ENCODE measurements around the gene LPO.

The LPO gene

DNA sequence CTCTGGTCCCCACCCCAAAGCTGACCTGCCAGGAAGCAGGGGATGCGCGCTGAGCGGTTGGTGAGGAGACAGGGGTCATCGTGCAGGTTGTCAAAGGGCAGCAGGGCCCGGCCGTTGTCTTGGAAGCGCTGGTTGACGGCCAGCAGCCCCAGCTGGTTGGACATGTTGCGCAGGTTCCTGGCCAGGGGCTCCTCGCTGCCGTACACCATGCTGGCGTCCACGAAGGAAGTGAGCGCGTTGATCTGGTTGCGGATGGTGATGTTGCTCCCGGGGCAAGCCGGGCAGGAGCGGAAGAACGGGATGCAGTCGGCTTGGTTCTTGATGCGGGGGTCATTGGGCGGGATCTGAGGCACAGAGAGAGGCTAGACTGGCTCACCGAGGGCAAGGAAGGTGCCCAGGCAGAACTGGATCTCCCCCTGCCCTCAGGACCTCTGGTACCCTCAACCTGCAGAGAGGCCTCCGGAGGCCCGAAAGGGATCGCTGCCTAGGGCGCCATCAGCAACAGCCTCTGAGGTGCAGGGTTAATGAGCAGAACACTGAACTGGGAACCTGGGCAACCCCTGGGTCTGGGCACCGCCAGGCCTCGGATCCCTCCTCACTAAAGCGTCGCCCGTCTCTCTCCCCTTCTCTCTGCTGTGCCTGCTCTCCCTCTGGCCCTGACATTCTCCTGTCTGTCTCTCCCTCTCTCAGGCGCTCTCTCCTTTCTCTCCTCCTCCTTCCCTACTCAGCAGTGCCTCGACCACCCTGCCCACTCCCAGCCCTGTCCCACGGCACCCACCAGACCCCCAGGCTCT is 39.6 kb downstream of the LPO start:
- no peak for DNase-seq (ENCODE audit: low read depth)

DNA sequence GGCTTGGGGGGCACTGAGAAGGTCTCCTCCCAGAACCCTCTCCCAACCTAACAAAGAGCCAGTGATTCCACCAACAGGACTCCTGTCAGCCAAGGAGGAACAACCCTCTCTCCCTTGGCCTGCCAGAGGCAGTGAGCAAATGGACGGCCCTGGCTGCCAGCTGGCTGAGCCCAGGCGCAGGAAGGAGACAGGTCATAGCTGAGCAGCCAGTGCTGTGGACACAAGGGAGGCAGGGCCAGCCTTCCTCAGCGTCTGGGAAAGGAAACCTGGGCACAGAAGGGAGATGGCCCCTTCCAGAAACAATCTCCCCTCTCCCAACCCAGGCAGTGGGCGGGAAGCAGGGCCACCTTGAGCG is 40.3 kb downstream of the LPO start:
- DNase-seq (ENCODE audit: low read depth), result no peak

DNA sequence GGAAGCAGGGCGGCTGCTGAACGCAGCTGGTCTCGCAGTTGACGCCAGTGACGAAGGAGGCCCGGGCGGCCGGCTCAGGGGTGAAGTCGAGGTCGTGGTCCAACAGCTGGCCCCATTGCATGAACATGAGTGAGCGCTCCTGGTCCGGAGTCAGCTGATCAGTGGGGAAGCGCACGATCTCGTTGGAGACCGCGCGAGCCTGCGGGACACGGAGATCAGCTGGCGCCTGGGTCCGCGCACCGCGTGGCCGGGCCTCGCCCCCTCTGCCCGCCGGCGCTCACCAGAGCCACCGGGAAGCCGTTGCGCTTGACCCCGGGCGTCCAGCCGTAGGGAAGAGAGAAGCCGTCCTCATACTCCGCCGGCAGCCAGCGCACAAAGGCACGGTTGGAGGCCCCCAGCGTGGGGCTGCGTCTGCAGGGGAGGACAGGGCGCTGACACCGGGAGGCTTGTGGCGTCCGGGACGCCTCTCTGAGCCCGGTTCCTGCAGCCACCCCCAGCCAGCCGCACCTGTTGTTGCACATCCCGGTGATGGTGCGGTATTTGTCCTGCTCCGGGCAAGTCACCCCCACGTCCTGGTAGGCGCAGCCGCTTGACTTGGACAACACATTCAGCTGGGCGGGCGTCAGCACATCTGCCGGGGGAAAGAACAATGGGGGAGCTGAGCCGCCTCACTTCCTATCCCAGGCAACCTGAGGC is 40.8 kb downstream of the LPO start:
- no peak for DNase-seq (ENCODE audit: low read depth)

DNA sequence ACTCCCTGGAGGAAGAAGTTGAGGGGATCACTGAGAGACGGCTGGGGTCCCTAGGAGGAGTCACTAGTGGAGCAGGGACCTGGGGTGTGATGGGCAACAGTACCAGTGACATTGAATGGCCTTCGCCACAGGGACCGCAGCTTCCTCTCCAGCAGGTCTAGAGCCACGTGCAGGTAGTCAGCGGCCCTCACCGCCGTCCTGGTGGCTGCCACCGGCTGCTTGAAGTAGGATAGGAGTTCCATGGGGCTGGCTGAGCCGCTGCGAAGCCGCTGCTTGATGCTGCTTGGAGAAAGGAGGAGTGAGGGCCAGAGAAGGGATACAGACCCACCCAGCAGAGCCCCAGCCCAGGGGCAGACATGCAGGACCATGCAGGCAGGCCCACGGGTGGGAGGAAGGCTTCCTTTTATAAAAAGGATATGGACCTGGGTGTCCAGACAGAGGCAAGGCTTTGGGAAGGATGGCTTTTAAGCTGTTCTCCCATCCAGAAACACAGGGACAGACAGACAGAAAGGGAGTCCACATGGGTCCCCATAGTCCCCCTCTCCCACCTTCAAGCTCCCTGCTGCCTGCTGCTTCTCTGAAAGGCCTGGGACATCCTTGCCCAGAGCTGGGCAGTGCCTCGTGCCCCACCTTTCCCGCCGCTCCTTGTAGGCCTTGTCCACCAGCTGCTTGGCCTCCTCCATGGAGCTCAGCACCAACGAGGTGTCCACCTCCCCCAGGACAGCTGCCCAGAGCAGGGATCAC is 41.5 kb downstream of the LPO start:
- DNase-seq (ENCODE audit: low read depth), result no peak

DNA sequence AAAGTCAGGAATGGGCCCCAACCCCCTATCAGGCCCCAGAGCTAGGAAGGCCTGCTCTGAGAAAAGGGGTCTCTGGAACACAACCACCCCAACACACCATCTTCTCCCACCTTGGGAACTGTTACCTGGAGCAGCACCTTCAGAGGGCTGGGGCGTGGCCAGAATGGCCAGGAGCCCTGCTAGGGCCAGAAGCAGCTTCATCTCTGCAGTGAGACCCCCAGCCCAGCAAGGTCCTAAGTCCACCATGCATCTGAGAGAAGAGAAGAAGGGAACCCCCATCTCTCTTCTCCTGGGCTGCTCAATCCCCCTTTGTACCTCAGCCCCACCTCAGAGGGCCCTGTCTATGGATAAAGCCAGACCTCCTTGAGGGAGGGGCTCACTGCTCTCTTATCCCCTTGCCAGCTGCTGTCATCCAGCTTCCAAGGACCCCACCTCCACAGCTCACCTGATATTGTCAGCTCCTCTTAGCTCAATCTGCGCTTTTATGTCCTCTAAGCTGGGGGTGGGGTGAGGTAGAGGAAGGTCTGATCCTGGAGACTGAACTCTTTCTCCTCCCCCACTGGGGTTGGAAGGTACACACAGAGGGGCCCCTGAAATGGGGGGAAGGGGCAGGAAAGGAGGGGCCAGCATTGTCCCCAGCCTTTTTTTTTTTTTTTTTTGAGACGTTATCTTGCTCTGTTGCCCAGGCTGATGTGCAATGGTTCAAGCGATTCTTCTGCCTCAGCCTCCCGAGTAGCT is 42.3 kb downstream of the LPO start, which contains the start of gene MPO:
TSS of gene MPO (minus strand) at position 456 of the 738 bp plus-strand sequence. CDS start at position 279, 177 bp downstream.
- no peak for DNase-seq (ENCODE audit: low read depth)

DNA sequence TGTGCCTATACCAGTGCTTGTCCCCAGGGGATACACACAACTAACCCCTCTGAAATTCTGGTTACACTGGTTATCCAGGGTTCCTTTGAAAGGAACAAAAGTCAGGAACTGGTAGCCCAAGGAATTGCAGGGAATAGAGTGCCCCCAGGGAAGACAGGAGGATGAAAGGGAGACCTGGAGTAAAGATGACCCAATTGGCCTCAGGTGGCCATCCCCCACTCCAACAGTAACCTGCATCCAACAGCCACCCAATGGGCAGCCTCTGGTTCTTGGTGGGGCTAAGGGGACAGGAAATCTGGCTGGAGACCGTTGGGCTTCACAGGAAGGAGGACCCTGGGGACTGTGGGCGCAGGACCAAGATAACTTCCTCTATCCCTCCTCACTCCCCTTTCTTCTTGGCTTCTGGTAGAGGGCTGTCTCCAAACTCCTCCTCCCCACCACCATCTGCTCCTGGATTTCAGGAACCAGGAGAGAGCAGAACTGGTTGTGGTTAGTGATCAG is 43.2 kb downstream of the LPO start:
- DNase-seq (ENCODE audit: low read depth), result no peak

DNA sequence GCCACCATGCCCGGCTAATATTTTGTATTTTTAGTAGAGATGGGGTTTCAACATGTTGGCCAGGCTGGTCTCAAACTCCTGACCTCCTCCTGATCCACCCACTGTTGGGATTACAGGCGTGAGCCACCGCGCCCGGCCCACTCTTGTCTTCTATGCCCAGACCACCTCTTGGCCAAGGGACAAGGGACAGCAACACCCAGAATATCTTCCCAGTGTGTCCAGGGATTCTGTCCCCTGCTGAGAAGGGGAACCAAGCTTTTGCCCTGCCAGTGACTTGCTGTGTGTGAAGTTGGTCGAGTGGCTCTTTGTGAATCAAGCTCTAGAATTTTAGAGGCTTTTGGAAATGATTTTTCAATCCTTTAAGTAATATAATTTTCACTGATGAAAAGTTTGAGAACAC is 44.1 kb downstream of the LPO start:
- DNase-seq (ENCODE audit: low read depth), result no peak

DNA sequence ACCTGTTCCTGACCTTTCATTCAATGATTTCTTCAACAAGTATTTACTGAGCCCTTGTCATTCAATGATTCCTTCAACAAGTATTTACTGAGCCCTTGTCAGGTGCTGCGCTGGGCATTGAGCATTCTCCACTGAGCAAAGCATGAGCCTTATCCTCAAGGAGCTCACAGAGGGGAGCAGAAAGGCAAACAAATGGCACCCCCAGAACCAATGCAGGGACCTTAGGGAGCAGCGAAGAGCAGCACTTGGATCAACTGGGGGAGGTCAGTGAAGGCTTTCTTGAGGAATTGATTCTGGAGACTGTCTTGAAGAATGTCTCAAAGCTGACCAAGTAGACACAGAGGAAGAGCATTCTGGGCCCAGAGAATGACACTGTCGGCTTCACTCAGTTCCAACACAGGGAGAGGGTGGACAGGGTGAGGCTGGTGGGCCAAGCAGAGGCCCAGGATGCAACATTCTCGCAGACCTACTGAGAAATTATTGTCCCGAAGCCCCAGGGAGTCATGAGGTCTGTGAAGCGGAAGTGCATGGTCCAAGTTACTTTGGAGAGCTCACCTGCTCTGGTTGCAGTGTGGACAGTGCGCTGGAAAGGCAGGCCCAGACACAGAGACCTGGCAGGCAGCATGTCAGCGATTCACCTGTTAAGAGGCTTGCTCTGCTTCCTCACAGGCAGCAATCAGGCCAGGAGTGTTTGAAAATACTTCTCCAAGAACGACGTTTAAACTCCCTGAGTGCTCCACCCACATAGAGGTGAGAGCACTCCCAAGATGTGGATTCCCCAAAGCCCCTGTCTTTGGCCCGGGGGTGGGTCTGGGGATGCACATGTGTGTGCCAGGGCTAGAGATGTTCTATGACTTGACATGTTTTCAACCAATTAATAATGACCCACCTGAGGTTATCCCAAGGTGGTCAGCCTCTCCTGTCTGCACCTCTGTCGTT is 45.6 kb downstream of the LPO start:
- DNase-seq (ENCODE audit: low read depth), result no peak

DNA sequence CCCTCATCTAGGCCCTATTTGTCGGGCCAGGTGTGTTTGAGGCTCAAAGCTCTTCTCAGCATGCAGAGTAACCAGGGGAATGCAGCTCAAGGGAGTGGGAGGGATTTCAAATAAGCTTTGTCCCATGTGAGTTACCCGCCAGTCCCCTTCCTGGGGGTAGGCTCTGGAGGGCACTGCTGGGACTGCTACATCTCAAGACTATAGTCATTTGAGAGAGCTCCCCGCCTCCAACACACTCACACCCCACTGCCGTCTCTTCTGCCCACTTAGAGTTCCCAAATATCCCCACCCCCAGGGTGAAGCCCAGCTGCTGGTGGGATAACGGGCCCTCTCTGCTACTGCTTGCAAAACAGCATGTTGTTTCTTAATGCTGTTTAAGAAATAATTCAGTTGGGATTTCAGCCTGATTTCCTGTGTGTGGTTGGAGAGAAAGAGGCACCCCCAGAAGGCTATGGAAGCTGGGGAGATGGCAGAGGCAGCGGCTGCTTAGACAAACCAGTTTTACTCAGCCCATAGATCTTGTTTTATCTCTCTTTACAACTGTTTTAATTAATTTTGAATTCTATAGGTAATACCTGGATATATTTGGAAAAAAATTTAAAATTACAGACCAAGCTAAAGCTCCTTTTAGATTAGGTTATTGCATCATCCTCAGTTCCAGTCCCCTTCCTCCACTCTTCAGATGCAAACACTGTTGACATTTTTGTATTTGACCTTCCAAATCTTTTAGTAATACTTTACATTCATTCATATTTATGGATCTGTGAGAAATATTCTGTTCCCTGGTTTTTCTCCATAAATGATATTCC is 46.4 kb downstream of the LPO start:
- DNase-seq (ENCODE audit: low read depth), result no peak

DNA sequence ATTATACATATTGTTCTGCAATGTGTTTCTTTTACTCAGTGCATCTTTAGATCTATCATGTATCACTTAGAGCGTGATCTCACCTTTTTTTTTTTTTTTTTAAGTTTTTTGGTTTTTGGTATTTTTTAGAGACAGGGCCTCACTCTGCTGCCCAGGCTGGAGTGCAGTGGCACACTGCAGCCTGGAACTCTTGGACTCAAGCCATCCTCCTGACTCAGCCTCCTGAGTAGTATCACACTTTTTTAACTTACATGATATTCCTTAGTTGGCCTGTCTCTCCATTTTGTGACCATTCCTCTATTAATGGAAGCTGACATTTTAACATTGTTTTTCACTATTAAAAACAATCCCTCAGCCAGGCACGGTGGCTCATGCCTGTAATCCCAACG is 47.0 kb downstream of the LPO start:
- no peak for DNase-seq (ENCODE audit: low read depth)

DNA sequence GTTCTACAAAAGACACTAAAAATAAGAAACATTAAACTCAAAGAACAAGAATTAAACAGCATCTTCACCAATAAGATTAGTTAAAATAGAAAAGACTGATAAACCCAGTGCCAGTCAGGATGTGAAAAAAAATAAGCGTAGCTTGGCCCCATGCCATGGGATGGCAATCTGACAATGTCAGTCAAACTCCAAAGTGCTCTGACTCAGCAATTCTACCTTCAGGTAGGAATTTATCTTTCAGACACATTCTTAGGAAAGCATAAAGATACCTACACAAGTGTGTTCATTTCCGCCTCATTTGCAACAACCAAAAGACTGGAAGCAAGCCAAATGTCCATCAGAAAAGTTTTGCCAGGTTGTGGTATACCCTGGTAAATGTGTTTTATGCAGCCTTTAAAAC is 51.5 kb downstream of the LPO start:
- DNase-seq (ENCODE audit: low read depth), result no peak

DNA sequence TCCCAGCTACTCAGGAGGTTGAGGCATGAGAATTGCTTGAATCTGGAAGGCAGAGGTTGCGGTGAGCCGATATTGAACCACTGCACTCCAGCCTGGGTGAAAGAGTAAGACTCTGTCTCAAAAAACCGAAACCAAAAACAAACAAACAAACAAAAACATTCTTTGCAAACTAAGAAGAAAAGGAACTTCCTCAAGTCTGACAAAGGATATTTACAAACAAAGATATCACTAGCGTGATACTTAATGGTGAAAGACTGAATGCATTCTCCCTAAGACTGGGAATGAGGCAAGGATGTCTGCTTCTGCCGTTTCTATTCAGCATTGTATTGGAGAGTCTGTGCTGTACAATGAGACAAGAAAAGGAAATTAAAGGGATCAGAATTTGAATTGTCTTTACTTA is 52.9 kb downstream of the LPO start:
- DNase-seq (ENCODE audit: low read depth), result no peak

DNA sequence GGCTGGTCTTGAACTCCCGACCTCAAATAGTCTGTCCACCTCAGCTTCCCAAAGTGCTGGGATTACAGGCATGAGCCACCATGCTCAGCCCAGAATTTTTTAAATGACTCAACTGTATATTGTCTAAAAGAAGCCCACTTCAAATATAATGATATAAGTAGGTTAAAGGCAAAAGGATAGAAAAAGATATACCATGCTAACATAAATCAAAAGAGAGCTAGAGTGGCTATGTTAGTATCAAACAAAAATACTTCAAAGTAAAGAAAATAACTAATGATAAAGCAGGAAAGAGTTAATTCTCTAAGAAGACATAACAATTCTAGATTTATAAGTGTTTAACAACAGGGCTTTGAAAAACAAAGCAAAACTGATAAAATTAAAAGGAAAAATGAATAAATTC is 55.6 kb downstream of the LPO start:
- DNase-seq (ENCODE audit: low read depth), result no peak

DNA sequence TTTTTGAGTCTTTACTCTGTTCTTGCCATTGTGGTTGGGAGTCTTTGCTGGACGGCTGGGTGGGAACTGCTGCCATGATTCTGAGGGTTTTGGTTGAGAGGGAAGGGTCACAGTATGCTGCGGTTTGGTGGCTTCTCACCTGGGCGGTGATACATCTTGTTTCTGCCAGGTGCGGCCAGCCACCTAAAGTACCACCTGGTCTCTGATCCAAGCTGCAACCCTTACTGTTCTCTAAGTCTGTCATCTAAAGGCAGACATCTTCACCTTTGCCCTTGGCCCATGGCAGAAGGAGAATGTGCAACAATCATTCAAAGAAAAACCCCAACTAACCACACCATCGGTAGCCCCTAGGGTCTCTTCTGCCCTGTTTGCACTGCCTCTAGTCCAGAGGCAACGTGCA is 62.0 kb downstream of the LPO start:
- DNase-seq (ENCODE audit: low read depth), result no peak

DNA sequence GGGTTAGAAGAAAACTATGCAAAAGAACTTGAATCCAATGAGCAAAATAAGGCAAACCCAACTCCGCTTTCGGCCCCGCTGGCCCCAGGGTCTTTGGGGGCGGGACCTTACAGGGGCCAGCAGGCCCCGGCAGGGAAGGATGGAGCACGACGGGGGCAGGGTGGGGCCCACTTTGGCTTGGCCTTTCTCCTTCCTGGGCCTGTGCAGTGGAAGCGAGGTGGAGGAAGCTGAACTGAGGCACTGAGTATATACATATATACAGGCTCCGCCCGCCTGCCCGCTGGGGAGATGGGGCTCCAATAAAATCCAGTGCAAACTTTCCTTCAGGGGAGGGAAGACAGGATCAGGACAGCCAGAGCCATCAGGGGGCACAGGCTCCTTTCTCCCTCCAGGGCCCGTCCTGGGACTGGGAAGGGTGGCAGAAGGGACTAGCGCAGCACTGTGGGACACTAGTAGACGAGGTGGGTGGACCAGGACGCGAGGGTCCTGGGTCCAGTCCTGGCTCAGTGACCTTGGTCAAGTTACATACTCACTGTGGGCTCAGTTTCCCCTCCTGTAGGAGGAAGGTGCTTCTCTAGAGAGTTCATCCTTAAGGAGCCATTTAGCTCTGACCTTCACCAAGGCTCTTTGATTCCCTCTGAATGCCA is 63.2 kb downstream of the LPO start:
- DNase-seq (ENCODE audit: low read depth), result no peak

DNA sequence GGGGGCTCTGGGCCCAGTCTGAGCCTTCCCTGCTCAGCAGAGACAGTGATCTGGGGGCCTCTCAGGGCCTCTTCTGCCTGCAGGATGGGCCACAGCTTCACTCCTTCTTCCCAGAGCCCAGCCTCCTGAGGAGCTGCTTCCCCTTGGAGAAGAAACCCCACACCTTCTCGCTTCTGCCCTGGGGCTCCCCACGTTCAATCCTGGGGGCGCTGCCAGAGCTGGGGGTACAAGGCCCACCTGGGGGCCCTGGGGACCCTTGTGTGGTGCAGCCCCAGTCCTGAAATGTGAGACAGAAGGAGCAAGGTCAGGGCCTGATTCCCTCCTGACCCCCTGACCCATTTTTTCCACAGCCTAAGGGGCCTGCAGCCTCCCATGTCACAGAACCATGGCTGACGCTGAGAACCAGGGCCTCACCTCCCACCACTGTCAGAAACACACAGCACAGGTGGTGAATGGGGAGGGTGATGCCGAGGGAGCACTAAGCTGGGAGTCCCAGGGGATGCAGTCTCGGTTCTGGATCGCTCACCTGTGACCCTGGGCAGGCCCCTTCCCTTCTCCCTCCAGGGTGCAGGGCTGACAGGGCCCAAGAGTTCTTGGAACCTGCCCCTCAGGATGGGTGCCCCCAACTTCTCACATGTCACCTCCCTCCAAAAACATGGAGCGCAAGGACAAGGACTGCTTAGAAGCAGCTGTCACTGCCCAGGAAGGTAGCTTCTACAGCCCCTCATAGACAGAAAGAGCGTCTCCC is 64.0 kb downstream of the LPO start:
- no peak for DNase-seq (ENCODE audit: low read depth)

DNA sequence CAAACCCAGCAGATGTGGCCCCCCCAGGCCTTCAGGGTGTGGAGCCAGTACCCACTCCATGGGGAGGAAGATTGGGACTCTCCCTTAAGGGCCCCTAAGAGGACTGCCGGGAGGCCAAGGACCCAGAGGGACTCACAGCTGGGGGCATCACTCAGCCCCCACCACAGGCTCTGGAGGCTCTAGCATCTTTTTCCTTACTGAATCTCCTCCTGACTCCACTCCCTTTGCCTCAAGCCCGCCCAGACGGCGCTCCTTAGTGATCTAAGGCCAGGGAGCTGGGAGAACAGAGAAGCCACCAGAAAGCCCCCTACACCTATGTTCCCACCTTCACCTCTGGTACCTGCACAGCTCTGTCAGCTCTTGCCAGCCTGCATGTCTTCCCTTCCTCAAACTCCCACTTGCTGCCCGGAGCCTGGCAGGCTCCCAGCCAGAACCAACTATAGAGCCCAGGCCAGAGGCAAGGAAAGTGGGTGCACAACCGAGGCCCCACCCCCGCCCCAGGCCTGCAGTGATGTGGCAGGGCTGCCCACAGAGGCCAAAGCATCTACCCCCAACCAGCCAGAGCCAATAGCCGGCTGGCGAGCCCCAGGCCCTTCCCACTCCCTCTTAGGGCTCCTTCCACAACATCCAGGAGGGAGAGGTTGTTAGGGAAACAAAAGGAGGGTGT is 64.7 kb downstream of the LPO start:
- no peak for DNase-seq (ENCODE audit: low read depth)

DNA sequence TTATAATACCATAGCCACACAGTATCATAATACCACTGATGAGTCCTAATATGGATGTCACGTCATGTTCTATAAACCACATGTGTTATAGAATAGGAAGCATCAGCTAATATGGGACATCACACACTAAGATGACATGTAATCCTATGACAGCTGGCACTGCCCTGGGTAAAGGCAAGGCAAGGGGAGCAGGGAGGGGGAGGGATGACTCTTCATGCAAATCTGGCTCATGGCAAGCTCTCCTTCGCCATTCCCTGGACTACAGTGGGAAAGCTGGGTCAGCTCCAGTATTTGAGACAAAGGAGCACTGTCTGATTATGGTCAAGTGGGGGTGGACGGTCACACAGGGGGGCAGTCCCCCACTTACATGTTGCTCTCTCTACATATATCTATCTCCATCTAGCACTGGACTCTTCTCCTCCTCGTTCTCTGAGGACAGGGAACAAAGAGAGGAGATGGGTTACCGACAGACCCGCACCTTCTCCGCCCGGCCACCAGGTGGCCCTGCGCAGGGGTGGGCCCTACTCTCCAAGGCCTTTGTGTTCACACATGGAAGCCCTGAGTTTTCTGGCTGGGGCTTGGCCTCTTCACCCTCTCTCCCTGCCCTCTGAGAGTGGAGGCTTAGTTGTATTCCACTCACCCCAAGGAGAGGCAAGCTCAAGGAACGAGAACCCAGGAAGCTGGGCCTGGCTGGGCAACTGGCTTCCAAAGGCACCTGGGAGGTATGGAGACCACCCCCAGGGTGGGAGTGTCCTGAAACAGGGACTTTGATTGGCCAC is 65.8 kb downstream of the LPO start:
- DNase-seq (ENCODE audit: low read depth), result no peak
